Activated CD4-positive, alpha-beta T cell treated with anti-CD3 and anti-CD28 coated beads, Interleukin-2, amount 50 U/mL, for 24 hours (primary cell): ENCODE results near the gene GABPB2.
A peak's percentile ranks its signal among the peaks of the same experiment; 100 is the strongest.
"Not testable (repeated sequence)": the region's sequence is repeated elsewhere in the genome, so short reads cannot be mapped to it uniquely, and the experiment has no call there.

ENCODE experiments used
- DNase-seq, 2 donors: peaks; one replicate each; pipeline ENCODE4 v3.0.0-alpha.2; 2020; ENCODE audit warnings: low read depth in 1 of 2, low spot score in 1 of 2

GABPB2 gene

GRCh38 chr1:151060007-151060656 is 10.4 kb upstream of the GABPB2 start, which contains the start of gene MLLT11:
TSS of gene MLLT11 (plus strand) at chr1:151060397. CDS start at chr1:151067225, 6,828 bp downstream.
- DNase-seq = no peak

DNA sequence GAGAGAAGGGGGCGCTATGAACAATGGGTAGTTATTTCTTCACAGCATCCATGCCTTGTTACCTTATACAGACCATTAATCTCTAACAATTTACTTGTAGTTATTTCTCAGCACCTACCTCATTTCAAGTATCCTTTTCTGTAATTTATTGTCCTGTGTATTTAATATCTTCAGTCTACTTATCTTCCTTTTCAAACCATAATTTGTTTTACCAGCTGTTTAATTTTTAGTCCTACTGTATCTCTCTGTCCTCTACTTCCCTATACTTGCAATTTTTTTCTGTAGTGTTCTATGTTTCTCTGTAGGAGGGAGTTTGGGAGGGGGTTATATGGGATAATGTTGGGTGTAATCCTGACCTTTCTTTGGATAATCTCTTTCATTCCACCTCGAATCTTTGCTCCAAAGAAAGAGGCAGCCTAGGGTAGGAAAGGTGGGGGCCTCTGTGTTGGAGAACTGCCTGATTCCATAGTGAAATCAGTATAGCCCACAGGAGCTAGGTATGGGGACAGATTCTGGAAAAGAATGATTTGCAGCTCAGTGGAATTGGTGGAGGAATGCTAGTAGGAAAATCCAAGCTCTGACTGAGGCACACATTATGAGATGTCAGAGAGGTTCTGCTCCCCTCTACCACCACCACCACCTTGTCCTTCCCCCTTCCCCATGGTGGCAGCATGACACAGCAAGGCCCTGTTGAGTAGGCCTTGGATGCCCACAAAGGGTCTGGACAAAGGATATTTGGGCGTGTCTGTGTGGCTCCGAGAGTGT is 9.7 kb upstream of the GABPB2 start:
- no peak for DNase-seq

DNA sequence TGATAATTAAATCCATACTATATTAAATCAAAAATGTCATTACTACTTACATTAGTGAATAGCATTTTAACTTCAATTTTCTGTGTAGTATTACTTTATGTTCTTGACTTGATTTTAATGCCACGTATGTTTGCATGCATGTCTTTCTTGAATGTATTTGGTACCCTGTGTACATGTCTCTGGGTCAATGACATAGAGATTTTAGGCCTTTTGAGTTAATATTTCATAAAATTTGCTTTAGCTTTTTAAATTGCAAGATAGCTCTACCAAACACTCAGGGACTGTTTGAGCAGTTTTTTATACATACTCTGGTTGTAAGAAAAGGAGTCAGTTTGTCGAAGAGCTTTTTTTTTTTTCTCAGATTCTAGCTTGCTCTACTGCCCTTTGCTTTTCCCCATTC is 8.9 kb upstream of the GABPB2 start:
- DNase-seq = no peak

DNA sequence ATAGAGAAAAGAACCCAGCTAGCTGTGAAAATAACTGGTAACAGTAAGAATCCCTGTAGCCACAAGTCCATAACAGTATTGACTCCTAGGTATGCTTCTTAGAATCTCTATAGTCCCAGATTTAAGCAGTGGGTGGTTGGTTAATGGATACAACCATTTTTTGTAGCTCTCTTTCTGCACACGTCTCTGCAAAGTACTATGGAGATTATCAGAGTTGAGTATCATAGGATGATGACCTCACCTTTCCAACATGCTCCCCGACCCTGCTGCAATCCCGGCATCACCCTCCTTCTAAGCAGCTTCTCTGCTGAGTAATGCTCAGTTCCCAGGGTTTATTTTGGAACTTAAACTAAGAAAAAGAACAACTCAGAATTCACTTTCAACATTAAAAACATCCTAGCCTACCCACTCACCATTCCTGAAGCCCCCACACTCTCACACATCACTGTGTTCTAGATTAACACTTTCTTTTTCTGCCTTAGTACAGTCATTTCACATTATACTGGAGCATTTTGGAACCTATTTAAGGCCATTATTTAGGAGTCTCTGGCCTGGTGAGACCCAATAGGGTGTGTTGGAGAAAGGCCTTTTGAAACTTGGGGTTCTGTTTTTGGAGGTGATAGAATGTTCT is 7.7 kb upstream of the GABPB2 start:
- DNase-seq = no peak

DNA sequence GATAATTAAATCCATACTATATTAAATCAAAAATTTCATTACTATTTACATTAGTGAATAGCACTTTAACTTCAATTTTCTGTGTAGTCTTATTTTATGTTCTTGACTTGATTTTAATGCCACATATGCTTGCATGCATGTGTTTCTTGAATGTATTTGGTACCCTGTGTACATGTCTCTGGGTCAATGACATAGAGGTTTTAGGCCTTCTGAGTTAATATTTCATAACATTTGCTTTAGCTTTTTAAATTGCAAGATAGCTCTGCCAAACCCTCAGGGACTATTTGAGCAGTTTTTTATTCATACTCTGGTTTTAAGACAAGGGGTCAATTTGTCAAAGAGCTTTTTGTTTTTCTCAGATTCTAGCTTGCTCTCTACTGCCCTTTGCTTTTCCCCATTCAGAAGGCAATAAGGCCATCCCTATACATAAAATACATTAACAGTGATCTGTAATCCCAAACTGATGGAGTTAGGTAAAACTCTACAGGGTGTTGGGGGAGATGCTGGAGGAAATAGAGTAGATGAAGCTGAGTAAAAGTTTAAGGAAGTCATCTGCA is 5.4 kb upstream of the GABPB2 start:
- no peak for DNase-seq

GRCh38 chr1:151067185-151067584 is 3.4 kb upstream of the GABPB2 start:
- no peak for DNase-seq

GRCh38 chr1:151069103-151069486 is 1.5 kb upstream of the GABPB2 start:
- DNase-seq = no peak

DNA sequence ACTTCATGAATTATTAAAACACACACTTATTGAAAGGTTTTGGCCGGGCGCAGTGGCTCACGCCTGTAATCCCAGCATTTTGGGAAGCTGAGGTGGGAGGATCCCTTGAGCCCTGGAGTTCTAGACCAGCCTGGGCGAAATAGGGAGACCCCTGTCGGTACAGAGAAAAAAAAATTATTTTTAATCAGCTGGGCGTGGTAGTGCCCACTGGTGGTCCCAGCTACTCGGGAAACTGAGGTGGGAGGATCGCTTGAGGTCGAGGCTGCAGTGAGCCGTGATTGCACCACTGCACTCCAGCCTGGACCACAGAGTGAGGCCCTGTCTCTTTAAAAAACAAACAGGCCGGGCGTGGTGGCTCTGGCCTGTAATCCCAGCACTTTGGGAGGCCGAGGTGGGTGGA is 1.7 kb downstream of the GABPB2 start:
- DNase-seq = no peak

- no peak for DNase-seq
These were observed 15.5 kb downstream of the GABPB2 start for GRCh38 chr1:151085953-151086559.

DNA sequence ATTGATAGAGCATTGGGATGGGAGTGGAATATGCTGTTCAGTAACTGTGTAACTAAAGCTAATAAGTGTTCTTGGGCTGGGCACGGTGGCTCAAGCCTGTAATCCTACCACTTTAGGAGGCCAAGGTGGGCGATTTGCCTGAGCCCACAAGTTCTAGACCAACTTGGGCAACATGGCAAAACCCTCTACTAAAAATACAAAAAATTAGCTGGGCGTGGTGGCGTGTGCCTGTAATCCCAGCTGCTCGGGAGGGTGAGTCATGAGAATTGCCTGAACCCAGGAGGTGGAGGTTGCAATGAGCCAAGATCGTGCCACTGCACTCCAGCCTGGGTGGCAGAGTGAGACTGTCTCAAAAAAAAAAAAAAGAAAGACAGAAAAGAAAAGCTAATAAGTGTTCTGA is 26.9 kb downstream of the GABPB2 start:
- DNase-seq = not testable (repeated sequence)

GRCh38 chr1:151098126-151098525 is 27.6 kb downstream of the GABPB2 start:
- no peak for DNase-seq

GRCh38 chr1:151104630-151105029 is 34.1 kb downstream of the GABPB2 start:
- DNase-seq = no peak

GRCh38 chr1:151106894-151107293 is 36.3 kb downstream of the GABPB2 start:
- no peak for DNase-seq

DNA sequence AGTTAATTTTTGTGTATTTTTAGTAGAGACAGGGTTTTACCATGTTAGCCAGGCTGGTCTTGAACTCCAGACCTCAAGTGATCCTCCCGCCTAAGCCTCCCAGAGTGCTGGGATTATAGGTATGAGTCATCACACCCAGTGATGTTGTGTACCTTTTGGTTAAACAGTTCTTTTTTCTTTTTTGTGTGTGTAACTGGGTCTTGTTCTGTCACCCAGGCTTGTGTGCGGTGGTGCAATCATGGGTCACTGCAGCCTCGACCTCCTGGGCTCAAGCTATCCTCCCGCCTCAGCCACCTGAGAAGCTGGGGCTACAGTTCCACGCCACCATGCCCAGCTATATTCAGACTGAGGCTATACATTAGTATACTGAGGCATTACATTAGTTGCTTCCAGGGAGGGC is 37.8 kb downstream of the GABPB2 start:
- no peak for DNase-seq

DNA sequence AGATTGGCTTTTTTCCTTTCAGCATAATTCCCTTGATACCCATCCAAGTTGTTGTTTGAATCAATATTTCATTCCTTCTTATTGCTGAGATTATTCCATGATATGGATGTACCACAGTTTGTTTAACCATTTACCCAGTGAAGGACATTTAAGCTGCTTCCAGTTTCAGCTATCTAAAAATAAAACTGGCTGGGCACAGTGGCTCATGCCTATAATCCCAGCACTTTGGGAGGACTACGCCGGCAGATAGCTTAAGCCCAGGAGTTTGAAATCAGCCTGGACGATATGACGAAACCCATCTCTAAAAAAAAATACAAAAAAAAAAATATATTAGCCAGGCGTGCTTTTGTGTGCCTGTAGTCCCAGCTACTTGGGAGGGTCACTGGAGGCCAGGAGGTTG is 43.3 kb downstream of the GABPB2 start:
- DNase-seq = no peak

- no peak for DNase-seq
These were observed 54.3 kb downstream of the GABPB2 start for GRCh38 chr1:151124763-151125403.

DNA sequence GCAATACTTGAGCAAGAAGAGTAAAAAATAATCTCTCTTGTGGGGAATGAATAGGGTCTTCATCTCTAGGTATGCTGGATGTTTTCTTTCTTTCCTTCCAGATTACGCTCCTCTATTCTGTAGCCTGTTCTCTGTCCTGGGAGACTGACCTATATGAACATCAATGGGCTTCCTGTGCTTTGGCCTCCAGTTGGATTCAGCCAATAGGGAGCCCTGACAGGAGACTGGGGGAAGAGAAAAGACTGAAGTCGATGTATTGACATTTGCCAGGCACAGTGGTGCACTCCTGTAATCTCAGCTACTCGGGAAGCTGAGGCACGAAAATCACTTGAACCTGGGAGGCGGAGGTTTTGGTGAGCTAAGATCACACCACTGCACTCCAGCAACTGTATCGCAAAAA is 58.2 kb downstream of the GABPB2 start:
- no peak for DNase-seq

DNA sequence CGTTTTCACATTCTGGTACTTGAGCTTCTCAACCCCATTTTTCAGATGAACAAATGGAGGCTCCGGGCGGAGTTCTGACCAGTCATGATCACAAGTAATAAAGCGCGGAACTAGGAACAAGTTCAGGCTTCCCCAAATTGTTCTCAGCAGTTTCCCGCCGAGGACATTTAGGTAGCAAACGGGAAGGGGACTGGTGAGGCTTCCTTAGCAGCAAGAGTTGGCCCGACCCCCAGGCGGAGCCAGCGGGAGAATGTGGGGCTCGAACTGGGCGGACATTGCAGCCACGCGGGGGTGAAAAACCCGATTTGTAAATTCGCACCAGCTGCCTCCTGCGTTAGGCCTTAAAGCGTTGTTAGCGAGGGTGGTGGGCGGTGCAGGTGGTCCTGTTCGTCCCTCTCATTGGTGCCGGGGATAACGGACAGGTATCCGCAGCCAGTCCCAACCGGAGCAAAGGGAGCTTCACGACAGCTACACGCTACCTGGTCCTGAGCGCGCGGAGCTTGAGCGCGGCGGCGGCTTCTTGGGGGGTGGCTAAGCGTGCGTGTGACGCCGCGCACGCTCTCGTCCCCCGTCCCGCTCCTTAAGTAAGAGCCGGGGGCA is 60.5 kb downstream of the GABPB2 start:
- DNase-seq = peak; percentile 60 to 78

- DNase-seq = no peak
These were observed 61.3 kb downstream of the GABPB2 start for GRCh38 chr1:151131701-151132334.

GRCh38 chr1:151132335-151133017 is 61.9 kb downstream of the GABPB2 start:
- no peak for DNase-seq
